ACC112 (cell line): ENCODE results near the gene TMEM62.

Experiments
- H2AFZ ChIP-seq: fragments of 200-600 bp; sonication (generic); one replicate; pipeline ENCODE4 v1.6.0; 2017; ENCODE audit warnings: antibody characterized with exemption, low read length; ENCODE audit not compliant: unreplicated experiment
- H3K27ac ChIP-seq: fragments of 200-600 bp; sonication (generic); 2 replicates; pipeline ENCODE4 v1.5.1; 2014; ENCODE audit warnings: low read depth, mild to moderate bottlenecking, antibody characterized with exemption, low read length, moderate library complexity
- H3K27me3 ChIP-seq: fragments of 200-600 bp; sonication (generic); 2 replicates; pipeline ENCODE4 v1.6.1; 2014; ENCODE audit warnings: mild to moderate bottlenecking, antibody characterized with exemption, low read length, moderate library complexity, mixed read lengths; ENCODE audit not compliant: insufficient read depth
- H3K36me3 ChIP-seq: fragments of 200-600 bp; sonication (generic); 2 replicates; pipeline ENCODE4 v1.6.1; 2016; ENCODE audit warnings: mild to moderate bottlenecking, antibody characterized with exemption, low read length, moderate library complexity, mixed read lengths; ENCODE audit not compliant: insufficient read depth
- H3K4me1 ChIP-seq: fragments of 200-600 bp; sonication (generic); one replicate; pipeline ENCODE4 v1.6.1; 2016; ENCODE audit warnings: low read length, mixed read lengths; ENCODE audit not compliant: insufficient read depth, unreplicated experiment, control insufficient read depth
- H3K4me3 ChIP-seq: fragments of 200-600 bp; sonication (generic); 2 replicates; pipeline ENCODE4 v1.5.1; 2014; ENCODE audit warnings: mild to moderate bottlenecking, low read depth, low read length
- H3K79me2 ChIP-seq: fragments of 200-600 bp; sonication (generic); one replicate; pipeline ENCODE4 v1.6.0; 2016; ENCODE audit warnings: low read length; ENCODE audit not compliant: control insufficient read depth, unreplicated experiment, insufficient read depth

Gene TMEM62

DNA sequence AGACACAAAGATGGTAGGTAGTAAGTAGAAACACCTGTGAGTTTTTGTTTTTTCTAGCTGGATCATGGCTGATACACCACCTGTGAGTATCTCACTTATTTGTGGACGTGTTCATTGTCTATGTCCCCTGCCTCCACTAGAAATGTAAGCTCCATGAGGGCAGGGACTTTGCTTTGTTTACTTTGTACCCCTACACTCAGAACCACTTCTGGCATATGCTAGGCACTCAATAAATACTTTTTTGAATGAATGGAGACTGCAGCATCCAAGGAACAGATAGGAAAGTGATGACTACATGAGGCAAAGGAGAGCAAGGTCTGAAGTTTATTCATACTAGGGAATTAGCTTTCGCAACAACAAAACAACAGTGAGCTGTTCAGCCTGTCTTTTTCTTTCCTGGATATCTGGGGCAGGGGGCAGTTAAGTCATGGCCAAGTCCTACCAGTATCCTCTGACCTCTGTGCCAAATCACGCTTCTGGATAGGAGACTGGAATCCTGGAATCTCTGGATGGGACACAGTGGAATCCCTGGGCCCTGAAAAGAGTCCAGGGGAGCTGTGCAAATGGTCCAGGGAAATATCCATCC, 99.0 kb downstream of the TMEM62 start:
- H3K27me3 ChIP-seq: peaks cover 68% of the 10 kb centered on the region
- H3K4me3 ChIP-seq: no peak overlapping the region
- no peak overlapping the region for H2AFZ ChIP-seq
- H3K36me3 ChIP-seq: no peaks in the 10 kb centered on the region
- H3K27ac ChIP-seq: no peak overlapping the region
- no peaks in the 10 kb centered on the region for H3K4me1 ChIP-seq
- H3K79me2 ChIP-seq: no peaks in the 10 kb centered on the region
